NK-92 treated with Interleukin-12 subunit alpha and Interleukin-12 subunit beta, amount 100 ng/mL, for 24 hours (cell line): Measurements from ENCODE around the gene KDM1A.

Source experiments
- DNase-seq: peaks from one replicate; lab custom pipeline; 2025; lab: John Stamatoyannopoulos, UW

Gene KDM1A

GRCh38 chr1:23110391-23110790 is 91.1 kb downstream of the KDM1A start:
- DNase-seq = no peak

GRCh38 chr1:23111600-23112535 is 92.6 kb downstream of the KDM1A start:
- no peak for DNase-seq

GRCh38 chr1:23114424-23115079 is 95.3 kb downstream of the KDM1A start:
- DNase-seq = no peak

GRCh38 chr1:23116216-23116836 is 97.1 kb downstream of the KDM1A start:
- no peak for DNase-seq

GRCh38 chr1:23116921-23117699 is 97.8 kb downstream of the KDM1A start:
- DNase-seq = no peak

- no peak for DNase-seq
Measured at GRCh38 chr1:23118407-23118806, 99.1 kb downstream of the KDM1A start.

- DNase-seq = no peak
Measured at GRCh38 chr1:23118957-23119792, 99.9 kb downstream of the KDM1A start.

GRCh38 chr1:23120383-23120782 is 101.1 kb downstream of the KDM1A start:
- no peak for DNase-seq

GRCh38 chr1:23122023-23122748 is 102.9 kb downstream of the KDM1A start:
- no peak for DNase-seq

- DNase-seq = no peak
Measured at GRCh38 chr1:23122796-23123195, 103.5 kb downstream of the KDM1A start.

- DNase-seq = no peak
Measured at GRCh38 chr1:23123528-23123927, 104.3 kb downstream of the KDM1A start.

GRCh38 chr1:23124259-23125026 is 105.2 kb downstream of the KDM1A start:
- DNase-seq = no peak

GRCh38 chr1:23125489-23125888 is 106.2 kb downstream of the KDM1A start:
- DNase-seq = no peak

- no peak for DNase-seq
Measured at GRCh38 chr1:23126200-23126599, 106.9 kb downstream of the KDM1A start.

GRCh38 chr1:23126801-23127200 is 107.5 kb downstream of the KDM1A start:
- DNase-seq = no peak

GRCh38 chr1:23129846-23130245 is 110.6 kb downstream of the KDM1A start:
- no peak for DNase-seq

GRCh38 chr1:23132033-23132432 is 112.8 kb downstream of the KDM1A start:
- no peak for DNase-seq
